ENCODE results near the gene KCNK6.

DNA sequence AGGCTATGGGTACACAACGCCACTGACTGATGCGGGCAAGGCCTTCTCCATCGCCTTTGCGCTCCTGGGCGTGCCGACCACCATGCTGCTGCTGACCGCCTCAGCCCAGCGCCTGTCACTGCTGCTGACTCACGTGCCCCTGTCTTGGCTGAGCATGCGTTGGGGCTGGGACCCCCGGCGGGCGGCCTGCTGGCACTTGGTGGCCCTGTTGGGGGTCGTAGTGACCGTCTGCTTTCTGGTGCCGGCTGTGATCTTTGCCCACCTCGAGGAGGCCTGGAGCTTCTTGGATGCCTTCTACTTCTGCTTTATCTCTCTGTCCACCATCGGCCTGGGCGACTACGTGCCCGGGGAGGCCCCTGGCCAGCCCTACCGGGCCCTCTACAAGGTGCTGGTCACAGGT is 6.9 kb downstream of the KCNK6 start:
- no peak for TF ChIP-seq POLR2A (IDR thresholded peaks at IDR 0.05)
- TF ChIP-seq, protein P1, sequence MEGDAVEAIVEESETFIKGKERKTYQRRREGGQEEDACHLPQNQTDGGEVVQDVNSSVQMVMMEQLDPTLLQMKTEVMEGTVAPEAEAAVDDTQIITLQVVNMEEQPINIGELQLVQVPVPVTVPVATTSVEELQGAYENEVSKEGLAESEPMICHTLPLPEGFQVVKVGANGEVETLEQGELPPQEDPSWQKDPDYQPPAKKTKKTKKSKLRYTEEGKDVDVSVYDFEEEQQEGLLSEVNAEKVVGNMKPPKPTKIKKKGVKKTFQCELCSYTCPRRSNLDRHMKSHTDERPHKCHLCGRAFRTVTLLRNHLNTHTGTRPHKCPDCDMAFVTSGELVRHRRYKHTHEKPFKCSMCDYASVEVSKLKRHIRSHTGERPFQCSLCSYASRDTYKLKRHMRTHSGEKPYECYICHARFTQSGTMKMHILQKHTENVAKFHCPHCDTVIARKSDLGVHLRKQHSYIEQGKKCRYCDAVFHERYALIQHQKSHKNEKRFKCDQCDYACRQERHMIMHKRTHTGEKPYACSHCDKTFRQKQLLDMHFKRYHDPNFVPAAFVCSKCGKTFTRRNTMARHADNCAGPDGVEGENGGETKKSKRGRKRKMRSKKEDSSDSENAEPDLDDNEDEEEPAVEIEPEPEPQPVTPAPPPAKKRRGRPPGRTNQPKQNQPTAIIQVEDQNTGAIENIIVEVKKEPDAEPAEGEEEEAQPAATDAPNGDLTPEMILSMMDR (IDR thresholded peaks at IDR 0.05): no peak

Measured in thyroid gland (tissue), 4 donors.